OCI-LY3 (cell line): Measurements from ENCODE around the gene OR10V1.
"Not testable (repeated sequence)": the region's sequence is repeated elsewhere in the genome, so short reads cannot be mapped to it uniquely, and the experiment has no call there.

Experiments
- H2AFZ ChIP-seq: fragments of 200-600, 300-600 bp; shearing (Covaris generic); 2 replicates; pipeline ENCODE4 v1.6.0; 2014; ENCODE audit warnings: antibody characterized with exemption, low read depth, low read length
- H3K27ac ChIP-seq: fragments of 200-600, 300-600 bp; sonication (generic); 2 replicates; pipeline ENCODE4 v1.5.1; 2014; ENCODE audit warnings: mild to moderate bottlenecking, low read length, moderate library complexity, mixed read lengths
- H3K27me3 ChIP-seq: fragments of 200-600, 300-600 bp; sonication (generic); 2 replicates; pipeline ENCODE4 v1.6.1; 2014; ENCODE audit warnings: low read depth, low read length, mixed read lengths
- H3K36me3 ChIP-seq: fragments of 200-600, 300-600 bp; sonication (generic); replicated peaks from 2 replicates; pipeline ENCODE3; 2014; ENCODE audit warnings: low read depth, low read length, mixed read lengths
- H3K4me1 ChIP-seq: fragments of 300-600, 200-600 bp; sonication (generic); 2 replicates; pipeline ENCODE4 v1.6.1; 2014; ENCODE audit warnings: low read length, mixed read lengths
- H3K4me2 ChIP-seq: fragments of 200-600, 300-600 bp; sonication (generic); 2 replicates; pipeline ENCODE4 v1.6.1; 2014; ENCODE audit warnings: low read length, mixed read lengths
- H3K4me3 ChIP-seq: fragments of 300-600, 200-600 bp; sonication (generic); 2 replicates; pipeline ENCODE4 v1.5.1; 2014; ENCODE audit warnings: antibody characterized with exemption, mild to moderate bottlenecking, low read length, moderate library complexity
- H3K79me2 ChIP-seq: fragments of 300-600, 200-600 bp; shearing (Covaris generic); 2 replicates; pipeline ENCODE4 v1.6.1; 2014; ENCODE audit warnings: mild to moderate bottlenecking, low read length, mixed read lengths
- H3K9ac ChIP-seq: fragments of 300-600, 200-600 bp; shearing (Covaris generic); 2 replicates; pipeline ENCODE4 v1.6.0; 2014; ENCODE audit warnings: mild to moderate bottlenecking, low read length, moderate library complexity
- H3K9me3 ChIP-seq: fragments of 200-600, 300-600 bp; shearing (Covaris generic); 2 replicates; pipeline ENCODE4 v1.6.1; 2014; ENCODE audit warnings: low read length, mixed read lengths; ENCODE audit not compliant: insufficient read depth
- H4K20me1 ChIP-seq: fragments of 200-600, 300-600 bp; sonication (generic); 2 replicates; pipeline ENCODE4 v1.6.1; 2016; ENCODE audit warnings: low read length, mixed read lengths; ENCODE audit not compliant: insufficient read depth
- EZH2phosphoT487 ChIP-seq: fragments of 200-600 bp; shearing (Covaris generic); IDR thresholded peaks from 2 replicates; pipeline ENCODE4 v1.6.1; 2018; ENCODE audit warnings: antibody characterized with exemption, mixed run types, low read depth
- TF ChIP-seq, protein P1 (sequence below): fragments of 200-600, 300-600 bp; sonication (generic); IDR thresholded peaks from 2 replicates; pipeline ENCODE4 v1.5.1; 2014; ENCODE audit warnings: antibody characterized with exemption, low read length, low read depth

OR10V1 gene

DNA sequence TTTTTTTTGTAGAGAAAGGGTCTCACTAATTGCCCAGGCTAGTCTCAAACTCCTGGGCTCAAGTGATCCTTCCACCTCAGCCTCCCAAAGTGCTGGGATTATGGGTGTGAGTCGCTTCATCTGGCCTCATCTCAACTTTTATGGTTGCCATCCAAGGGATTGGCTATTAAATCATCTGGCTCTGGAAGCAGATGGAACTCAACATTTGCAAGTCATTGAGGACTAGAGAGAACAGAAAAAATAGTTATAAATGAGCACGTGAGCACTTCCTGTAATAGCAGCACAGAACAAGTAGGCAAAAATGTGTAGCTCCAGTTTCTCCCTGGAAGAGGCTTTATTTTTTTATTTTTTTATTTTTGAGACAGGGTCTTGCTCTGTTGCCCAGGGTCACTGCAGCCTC lies 22.5 kb downstream of the OR10V1 start:
- Histone ChIP-seq H3K9ac (no peak overlapping the region), H3K36me3 (no peaks in the 10 kb centered on the region), H3K4me3 (no peak overlapping the region), H3K27me3 (peaks cover 3% of the 10 kb centered on the region; the same call in 1 of the 2 replicates), H3K4me2 (no peak overlapping the region), H3K4me1 (0 out of 2 replicates have a peak, but pooled peaks cover 4% of the 10 kb centered on the region), H3K79me2 (no peaks in the 10 kb centered on the region), H3K27ac (no peak overlapping the region), H2AFZ (no peak overlapping the region), H3K9me3 (peaks cover 15% of the 10 kb centered on the region; the same call in 1 of the 2 replicates), H4K20me1 (no peaks in the 10 kb centered on the region)
- TF ChIP-seq, protein P1, sequence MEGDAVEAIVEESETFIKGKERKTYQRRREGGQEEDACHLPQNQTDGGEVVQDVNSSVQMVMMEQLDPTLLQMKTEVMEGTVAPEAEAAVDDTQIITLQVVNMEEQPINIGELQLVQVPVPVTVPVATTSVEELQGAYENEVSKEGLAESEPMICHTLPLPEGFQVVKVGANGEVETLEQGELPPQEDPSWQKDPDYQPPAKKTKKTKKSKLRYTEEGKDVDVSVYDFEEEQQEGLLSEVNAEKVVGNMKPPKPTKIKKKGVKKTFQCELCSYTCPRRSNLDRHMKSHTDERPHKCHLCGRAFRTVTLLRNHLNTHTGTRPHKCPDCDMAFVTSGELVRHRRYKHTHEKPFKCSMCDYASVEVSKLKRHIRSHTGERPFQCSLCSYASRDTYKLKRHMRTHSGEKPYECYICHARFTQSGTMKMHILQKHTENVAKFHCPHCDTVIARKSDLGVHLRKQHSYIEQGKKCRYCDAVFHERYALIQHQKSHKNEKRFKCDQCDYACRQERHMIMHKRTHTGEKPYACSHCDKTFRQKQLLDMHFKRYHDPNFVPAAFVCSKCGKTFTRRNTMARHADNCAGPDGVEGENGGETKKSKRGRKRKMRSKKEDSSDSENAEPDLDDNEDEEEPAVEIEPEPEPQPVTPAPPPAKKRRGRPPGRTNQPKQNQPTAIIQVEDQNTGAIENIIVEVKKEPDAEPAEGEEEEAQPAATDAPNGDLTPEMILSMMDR = no peak

DNA sequence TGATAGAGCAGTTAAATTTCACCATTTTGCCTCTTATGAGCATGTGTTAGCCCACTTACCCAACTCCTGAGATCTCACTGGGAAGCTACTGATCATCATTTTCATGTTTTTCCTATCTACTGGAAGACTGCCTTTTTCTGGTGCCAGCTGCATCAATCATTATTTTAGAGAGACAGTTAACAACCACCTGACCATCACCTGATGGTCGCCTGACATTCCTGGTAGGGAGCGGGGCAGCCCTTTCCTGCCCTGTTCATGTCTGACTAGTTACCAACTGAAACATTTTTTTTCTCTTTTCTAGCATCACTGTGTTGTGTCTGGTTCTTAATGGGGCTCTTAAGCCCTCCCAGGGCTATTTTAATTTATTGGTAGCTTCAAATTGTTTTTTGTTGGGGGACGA lies 24.6 kb downstream of the OR10V1 start:
- no peaks in the 10 kb centered on the region for H3K36me3 ChIP-seq
- H2AFZ ChIP-seq = no peak overlapping the region
- peaks cover 8% of the 10 kb centered on the region; the same call in 1 of the 2 replicates for H3K27me3 ChIP-seq
- H3K27ac ChIP-seq = no peak overlapping the region
- no peak overlapping the region for H3K9ac ChIP-seq
- H3K4me3 ChIP-seq = no peak overlapping the region
- H3K9me3 ChIP-seq = peaks cover 15% of the 10 kb centered on the region; the same call in 1 of the 2 replicates
- H3K4me1 ChIP-seq = no peaks in the 10 kb centered on the region
- no peaks in the 10 kb centered on the region for H3K79me2 ChIP-seq
- no peak for TF ChIP-seq EZH2phosphoT487
- TF ChIP-seq, protein P1 = no peak
- H3K4me2 ChIP-seq = no peak overlapping the region
- H4K20me1 ChIP-seq = no peaks in the 10 kb centered on the region

DNA sequence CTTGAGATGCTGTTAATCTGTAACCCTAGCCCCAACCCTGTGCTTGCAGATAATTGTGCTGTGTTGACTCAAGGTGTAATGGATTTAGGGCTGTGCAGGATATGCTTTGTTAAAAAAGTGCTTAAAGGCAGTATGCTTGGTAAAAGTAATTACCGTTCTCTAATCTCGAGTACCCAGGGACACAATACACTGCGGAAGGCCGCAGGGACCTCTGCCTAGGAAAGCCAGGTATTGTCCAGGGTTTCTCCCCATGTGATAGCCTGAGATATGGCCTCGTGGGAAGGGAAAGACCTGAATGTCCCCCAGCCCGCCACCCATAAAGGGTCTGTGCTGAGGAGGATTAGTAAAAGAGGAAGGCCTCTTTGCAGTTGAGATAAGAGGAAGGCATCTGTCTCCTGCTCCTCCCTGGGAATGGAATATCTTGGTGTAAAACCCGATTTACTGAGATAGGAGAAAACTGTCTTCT lies 32.4 kb downstream of the OR10V1 start:
- H3K4me2 ChIP-seq, H3K36me3 ChIP-seq, H3K27me3 ChIP-seq, H3K27ac ChIP-seq, H3K9ac ChIP-seq, H3K79me2 ChIP-seq, H3K4me3 ChIP-seq, H3K9me3 ChIP-seq, H2AFZ ChIP-seq, H4K20me1 ChIP-seq: not testable (repeated sequence)
- peaks cover 19% of the 10 kb centered on the region for H3K4me1 ChIP-seq

DNA sequence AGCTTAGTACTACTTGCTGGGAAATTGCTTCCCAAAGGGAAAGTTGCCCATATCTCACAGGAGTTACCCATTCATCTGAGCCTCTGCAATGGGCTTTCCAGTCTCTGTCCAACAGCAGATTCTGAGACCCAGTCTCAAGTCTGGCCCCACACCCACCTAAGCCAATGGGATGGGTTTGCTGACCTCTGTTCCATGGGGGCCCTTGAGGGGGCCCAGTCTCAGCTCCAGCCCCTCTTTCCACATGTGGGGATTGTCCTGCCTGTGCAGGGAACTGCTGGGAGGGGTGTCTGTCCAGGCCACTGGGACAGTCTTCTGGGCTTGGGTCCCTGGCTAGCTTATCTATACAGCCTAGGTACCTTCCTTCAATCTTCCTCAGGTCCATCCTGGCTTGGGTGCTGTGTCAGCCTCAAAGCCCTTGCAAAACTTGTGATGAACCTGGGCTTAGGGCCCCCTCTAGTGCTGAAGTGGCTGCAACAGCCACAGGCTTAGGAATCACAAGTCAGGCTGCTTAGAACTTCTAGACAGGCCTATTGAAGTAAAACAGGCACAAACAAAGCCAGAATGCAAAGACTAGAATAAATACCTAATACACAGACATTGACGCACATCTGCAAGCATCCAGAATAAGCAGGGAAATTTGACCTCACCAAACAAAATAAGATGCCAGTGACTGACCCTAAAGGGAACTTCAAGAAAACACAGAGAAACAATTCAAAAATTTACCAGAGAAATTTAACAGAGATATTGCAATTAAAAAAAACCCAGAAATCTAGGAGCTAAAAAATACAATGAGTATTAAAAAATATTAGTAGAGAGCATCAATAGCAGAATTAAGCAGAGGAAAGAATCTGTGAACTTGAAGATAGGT lies 33.1 kb downstream of the OR10V1 start:
- Histone ChIP-seq H3K27ac (no peak overlapping the region), H3K79me2 (no peaks in the 10 kb centered on the region), H3K4me3 (no peak overlapping the region), H2AFZ (no peak overlapping the region), H3K9ac (no peak overlapping the region), H4K20me1 (no peaks in the 10 kb centered on the region), H3K4me1 (peaks cover 19% of the 10 kb centered on the region), H3K9me3 (no peaks in the 10 kb centered on the region), H3K4me2 (no peak overlapping the region), H3K36me3 (no peaks in the 10 kb centered on the region), H3K27me3 (0 out of 2 replicates have a peak, but pooled peaks cover 2% of the 10 kb centered on the region)
- TF ChIP-seq EZH2phosphoT487 = no peak
- TF ChIP-seq, protein P1 = peak; percentile 91
